HepG2 (cell line): ENCODE measurements around the gene ETNK1. TPM values are rescaled to one million over a fixed set of nuclear protein-coding genes. Genes with fewer than 3 reads are reported as not detected.
A peak's percentile ranks its signal among the peaks of the same experiment; 100 is the strongest.
"Not testable (repeated sequence)": the region's sequence is repeated elsewhere in the genome, so short reads cannot be mapped to it uniquely, and the experiment has no call there.

ENCODE experiments used
- ATAC-seq: fragments of 200-7000 bp; cut with Tn5 transposase; 3 replicates; pipeline ENCODE4 v1.9.1; 2020; ENCODE audit warnings: mild to moderate bottlenecking, moderate library complexity
- BruUV-seq: library from RNA; stranded (reverse); fragments of 400-500 nt; replicated peaks from 2 replicates; lab custom pipeline; 2021; lab: Mats Ljungman, UMichigan
- CTCF ChIA-PET: fragments of 300-600 bp; formaldehyde crosslinking; extraction: SDS; loops from one replicate; lab custom pipeline; 2021; ENCODE audit warnings: low total read pairs, inconsistent platforms, low intra/inter-chr PET ratio; lab: Yijun Ruan, JAX
- POLR2A ChIA-PET: fragments of 350-600 bp; sonication (Branson Sonifier 250); formaldehyde crosslinking; loops from one replicate; lab custom pipeline; 2020; ENCODE audit warnings: antibody characterized with exemption, inconsistent platforms; lab: Yijun Ruan, JAX
- DNase-seq: peaks from one replicate; pipeline ENCODE4 v3.0.0-alpha.2; 2015; ENCODE audit warnings: low spot score
- FAIRE-seq: peaks from 3 replicates; lab custom pipeline; 2011; peaks lifted over from hg19 to GRCh38; lab: Jason Lieb, UNC
- H2AFZ ChIP-seq: one replicate; pipeline ENCODE4 v1.6.1; 2011; ENCODE audit warnings: low read length, inconsistent platforms
- H3K27ac ChIP-seq: fragments of 300-600 bp; 3 replicates; pipeline ENCODE4 v1.8.0; 2011; ENCODE audit warnings: mixed run types, mild to moderate bottlenecking, mixed read lengths, low read length, inconsistent platforms; ENCODE audit not compliant: insufficient read depth; ENCODE audit errors: extremely low read length
- H3K27me3 ChIP-seq, 2 experiments: fragments of 200-600 bp in 1 of 2; 2 replicates in 1 of 2; 3 replicates in 1 of 2; pipeline versions ENCODE4 v1.6.0 to v1.8.0; 2011; ENCODE audit warnings: low read length in 2 of 2, mild to moderate bottlenecking in 2 of 2, moderate library complexity in 2 of 2, inconsistent platforms in 1 of 2; ENCODE audit not compliant: insufficient read depth in 2 of 2, control insufficient read depth in 1 of 2
- H3K36me3 ChIP-seq, 2 experiments: fragments of 200-600 bp in 1 of 2; replicated peaks in 1 of 2; 2 replicates in 1 of 2; 3 replicates in 1 of 2; pipeline versions ENCODE4 v1.5.1 to v1.8.0; 2011; ENCODE audit warnings: low read length in 2 of 2, inconsistent platforms in 1 of 2; ENCODE audit not compliant: insufficient read depth in 2 of 2, control insufficient read depth in 1 of 2
- H3K4me1 ChIP-seq: 2 replicates; pipeline ENCODE4 v1.5.1; 2012; ENCODE audit warnings: low read length, inconsistent platforms; ENCODE audit not compliant: insufficient read depth
- H3K4me2 ChIP-seq: 2 replicates; pipeline ENCODE4 v1.6.0; 2011; ENCODE audit warnings: low read depth, low read length, inconsistent platforms
- H3K4me3 ChIP-seq, 3 experiments: fragments of 200-600 bp in 1 of 3; sonication (generic), shearing (Covaris generic) in 1 of 3; replicated peaks in 1 of 3; 2 replicates each; pipeline ENCODE4 v1.5.1; 2011 to 2016; ENCODE audit warnings: low read length in 3 of 3, inconsistent platforms in 2 of 3, low read depth in 2 of 3, mild to moderate bottlenecking in 2 of 3, control low read depth in 1 of 3, mixed read lengths in 1 of 3; ENCODE audit not compliant: insufficient read depth in 1 of 3
- H3K79me2 ChIP-seq: one replicate; pipeline ENCODE4 v1.6.1; 2011; ENCODE audit warnings: low read length, inconsistent platforms; ENCODE audit not compliant: insufficient read depth
- H3K9ac ChIP-seq: 2 replicates; pipeline ENCODE4 v1.6.0; 2011; ENCODE audit warnings: mild to moderate bottlenecking, low read depth, low read length, inconsistent platforms; ENCODE audit not compliant: insufficient read depth
- H3K9me3 ChIP-seq: 2 replicates; pipeline ENCODE4 v1.5.1; 2012; ENCODE audit warnings: mild to moderate bottlenecking, low read length
- H4K20me1 ChIP-seq: 2 replicates; pipeline ENCODE4 v1.6.0; 2011; ENCODE audit warnings: inconsistent platforms, mild to moderate bottlenecking, low read length, moderate library complexity; ENCODE audit not compliant: insufficient read depth
- CEBPB ChIP-seq: IDR thresholded peaks from 2 replicates; pipeline ENCODE4 v1.6.1; 2011; ENCODE audit warnings: low read depth, low read length, improper control_type of control experiment, borderline replicate concordance
- CEBPG ChIP-seq: IDR thresholded peaks from 2 replicates; pipeline ENCODE4 v1.6.1; 2016
- PHF21A ChIP-seq: sonication (generic); formaldehyde crosslinking; IDR thresholded peaks from 2 replicates; pipeline ENCODE4 v1.5.0; 2020; ENCODE audit warnings: mild to moderate bottlenecking, missing genetic modification reagents
- RCOR2 ChIP-seq: IDR thresholded peaks from 2 replicates; pipeline ENCODE4 v1.6.1; 2016; ENCODE audit warnings: missing biosample characterization, missing genetic modification reagents
- TFE3 ChIP-seq: IDR thresholded peaks from 2 replicates; pipeline ENCODE4 v1.6.1; 2016
- ZMAT3 ChIP-seq: sonication (generic); formaldehyde crosslinking; conservative IDR thresholded peaks from 2 replicates; pipeline ENCODE4 v1.7.0; 2021; ENCODE audit warnings: missing genetic modification reagents
- ZNF33B ChIP-seq: sonication (generic); formaldehyde crosslinking; IDR thresholded peaks from 2 replicates; pipeline ENCODE4 v1.5.1; 2020; ENCODE audit warnings: mild to moderate bottlenecking, missing genetic modification reagents
- ZNF446 ChIP-seq: sonication (generic); formaldehyde crosslinking; IDR thresholded peaks from 2 replicates; pipeline ENCODE4 v1.5.0; 2020; ENCODE audit warnings: mild to moderate bottlenecking, missing genetic modification reagents
- WGBS: methylation state at CpG from one replicate; pipeline ENCODE4 v1.1.6; 2017; ENCODE audit warnings: low lambda C conversion rate; 5-methylcytosine and 5-hydroxymethylcytosine counted together
- in situ Hi-C: cut with HindIII; loops from 2 replicates; pipeline ENCODE4 v1.10.0; 2017; ENCODE audit warnings: low pct_unique_long_range_greater_than_20kb; ENCODE audit not compliant: extremely low pct_ligation_motif_present
- intact Hi-C: fragments of 100-400 bp; cut with micrococcal nuclease; formaldehyde crosslinking; loops from one replicate; pipeline ENCODE4 v1.10.0; 2022; ENCODE audit not compliant: unreplicated experiment
- polyA plus RNA-seq, 8 experiments: library from polyadenylated mRNA; depleted of rRNA in 3 of 8; stranded (reverse) in 7 of 8; unstranded in 1 of 8; fragments of >200 nt; fragmentation: Illumina TruSeq in 4 of 8; extraction: Trizol in 4 of 8; gene quantifications; 2 replicates each; pipeline versions ENCODE4 v1.2.1 to v1.2.3, GENCODE V29; 2011 to 2016; ENCODE audit warnings: low read depth in 4 of 8, missing spikeins in 1 of 8, mixed read lengths in 1 of 8; ENCODE audit not compliant: insufficient read depth in 1 of 8
- total RNA-seq, 5 experiments: library from RNA; depleted of rRNA; stranded (reverse); fragments of >200 nt; fragmentation: Illumina TruSeq; extraction: Trizol; gene quantifications; 2 replicates each; pipeline ENCODE4 v1.2.3, GENCODE V29; 2016; ENCODE audit warnings: low read depth in 1 of 5

ETNK1 gene
- total and polyA plus RNA-seq, 2 of the 13 experiments (the other 11 are each of a cell fraction or from before 2014, with no cell fraction given): 14.4 to 55.7 TPM

GRCh38 chr12:22689876-22690275 is 64.9 kb downstream of the ETNK1 start:
- H3K4me2 ChIP-seq: no peak overlapping the region
- in situ Hi-C loops: no loop called here
- BruUV-seq: no TSS peak
- H3K36me3 ChIP-seq: peaks cover 2 to 5% of the 10 kb centered on the region in 2 experiments; a peak in 2 of 5 replicates
- H3K4me1 ChIP-seq: no peaks in the 10 kb centered on the region
- H3K4me3 ChIP-seq: no peak overlapping the region
- ATAC-seq: no peak
- DNase-seq: no peak
- CTCF ChIA-PET: no interaction called here
- POLR2A ChIA-PET: no interaction called here
- H3K27me3 ChIP-seq: no peaks in the 10 kb centered on the region
- 96% methylated on average over 2 of the region's 2 CpGs for WGBS
- no peaks in the 10 kb centered on the region for H3K9me3 ChIP-seq
- no peak overlapping the region for H3K9ac ChIP-seq
- intact Hi-C loops: loop anchor here (10.0 kb wide), 1 partner anchor 365 kb away; no protein-coding TSS in a partner anchor
- no peak overlapping the region for H2AFZ ChIP-seq
- H3K79me2 ChIP-seq: no peaks in the 10 kb centered on the region
- no peak overlapping the region for H3K27ac ChIP-seq
- no peak for FAIRE-seq
- no peak for TF ChIP-seq TFE3
- no peak for TF ChIP-seq ZNF446
- no peak for TF ChIP-seq RCOR2
- no peaks in the 10 kb centered on the region for H4K20me1 ChIP-seq

GRCh38 chr12:22691319-22691718 is 66.3 kb downstream of the ETNK1 start:
- FAIRE-seq: no peak
- in situ Hi-C loops (no loop called here), intact Hi-C loops (no loop called here)
- WGBS: 86% methylated on average over 2 of the region's 2 CpGs
- no TSS peak for BruUV-seq
- Histone ChIP-seq H3K4me2 (no peak overlapping the region), H2AFZ (no peak overlapping the region), H3K27ac (no peak overlapping the region), H3K4me1 (no peaks in the 10 kb centered on the region), H3K79me2 (no peaks in the 10 kb centered on the region), H3K9me3 (no peaks in the 10 kb centered on the region), H3K27me3 (no peaks in the 10 kb centered on the region), H3K36me3 (no peaks in the 10 kb centered on the region), H4K20me1 (no peaks in the 10 kb centered on the region), H3K4me3 (no peak overlapping the region), H3K9ac (no peak overlapping the region)
- TF ChIP-seq PHF21A (no peak), CEBPB (0 out of 2 replicates have a peak, but pooled peaks have one; percentile 15), ZNF33B (CRISPR knock-in tag) (no peak), CEBPG (CRISPR knock-in tag) (peak; percentile 35; the same call in 1 of the 2 replicates), ZMAT3 (CRISPR knock-in tag) (no peak)
- ChIA-PET CTCF (no interaction called here), POLR2A (no interaction called here)
- DNase-seq: no peak
- no peak for ATAC-seq

- intact Hi-C loops, H3K79me2 ChIP-seq, H3K27ac ChIP-seq, FAIRE-seq, H3K4me1 ChIP-seq, H3K27me3 ChIP-seq, POLR2A ChIA-PET, H3K4me2 ChIP-seq, in situ Hi-C loops, H3K9ac ChIP-seq, H3K36me3 ChIP-seq, H3K9me3 ChIP-seq, H3K4me3 ChIP-seq, DNase-seq, H4K20me1 ChIP-seq, ATAC-seq, CTCF ChIA-PET, H2AFZ ChIP-seq: not testable (repeated sequence)
- TSS peak; percentile 27 for BruUV-seq
- no CpG with 5 or more reads among the region's 1 CpG for WGBS
Measured at GRCh38 chr12:22692467-22692866, 67.5 kb downstream of the ETNK1 start.
